ENCODE measurements around the gene NCMAP. TPM values are rescaled to one million over a fixed set of nuclear protein-coding genes. Genes with fewer than 3 reads are reported as not detected.

Gene NCMAP
- total RNA-seq, 2 experiments from 2014 or later: 0.11 to 0.20 TPM

- H3K27ac Mint-ChIP-seq: no peak overlapping the region
- POLR2A ChIA-PET: interaction anchor here (1.5 kb wide), 1 partner anchor 20 kb away, joined by 3 read pairs; no protein-coding TSS in a partner anchor
- no peak overlapping the region for H3K4me3 Mint-ChIP-seq
- DNase-seq (no peak), ATAC-seq (no peak)
- no peaks in the 10 kb centered on the region for H3K9me3 Mint-ChIP-seq
- no peaks in the 10 kb centered on the region for H3K27me3 Mint-ChIP-seq
- peaks cover 8% of the 10 kb centered on the region for H3K4me1 Mint-ChIP-seq (ENCODE audit: low read depth)
- no peak for TF ChIP-seq CTCF (IDR thresholded peaks at IDR 0.05)
- intact Hi-C loops (cut with micrococcal nuclease): loop anchor here (5.0 kb wide), 2 partner anchors 44 to 169 kb away; partner anchors contain the start of gene NIPAL3
- CTCF ChIA-PET: interaction anchor here (0.6 to 3.1 kb wide), 30 partner anchors 8 to 436 kb away, joined by 3 to 67 read pairs (median 8); partner anchors contain the start of genes NIPAL3 and STPG1
- no peaks in the 10 kb centered on the region for H3K36me3 Mint-ChIP-seq (ENCODE audit: low read depth)
Measured at GRCh38 chr1:24586119-24586518, 30.2 kb downstream of the NCMAP start.

GRCh38 chr1:24586970-24587820 lies 31.3 kb downstream of the NCMAP start:
- ATAC-seq (peak; percentile 98), DNase-seq (peak; percentile 70)
- no peak overlapping the region for H3K4me3 Mint-ChIP-seq
- H3K27me3 Mint-ChIP-seq: no peaks in the 10 kb centered on the region
- peak overlapping the region; percentile 78 for H3K27ac Mint-ChIP-seq
- ChIA-PET POLR2A (interaction anchor here (0.7 to 1.5 kb wide), 5 partner anchors 14 to 120 kb away, joined by 3 to 5 read pairs (median 3); no protein-coding TSS in a partner anchor), CTCF (interaction anchor here (0.6 to 3.1 kb wide), 78 partner anchors 9 to 475 kb away, joined by 3 to 67 read pairs (median 5); partner anchors contain the start of genes MYOM3, NCMAP, NIPAL3 and RCAN3)
- no peaks in the 10 kb centered on the region for H3K9me3 Mint-ChIP-seq
- intact Hi-C loops (cut with micrococcal nuclease): loop anchor here (5.0 kb wide), 2 partner anchors 45 to 170 kb away; partner anchors contain the start of gene NIPAL3
- peak; percentile 71 for TF ChIP-seq CTCF (IDR thresholded peaks at IDR 0.05)
- H3K4me1 Mint-ChIP-seq (ENCODE audit: low read depth): peaks cover 8% of the 10 kb centered on the region
- no peaks in the 10 kb centered on the region for H3K36me3 Mint-ChIP-seq (ENCODE audit: low read depth)

- intact Hi-C loops (cut with micrococcal nuclease): loop anchor here (5.0 kb wide), 2 partner anchors 46 to 171 kb away; partner anchors contain the start of gene NIPAL3
- ATAC-seq: no peak
- POLR2A ChIA-PET: no interaction called here
- no peak overlapping the region for H3K27ac Mint-ChIP-seq
- H3K4me1 Mint-ChIP-seq (ENCODE audit: low read depth): peaks cover 8% of the 10 kb centered on the region
- CTCF ChIA-PET: interaction anchor here (1.8 to 2.9 kb wide), 8 partner anchors 15 to 389 kb away, joined by 5 to 67 read pairs (median 19); partner anchors contain the start of genes NIPAL3 and RCAN3
- H3K4me3 Mint-ChIP-seq: no peak overlapping the region
- H3K9me3 Mint-ChIP-seq: no peaks in the 10 kb centered on the region
- no peak for TF ChIP-seq CTCF (IDR thresholded peaks at IDR 0.05)
- no peaks in the 10 kb centered on the region for H3K36me3 Mint-ChIP-seq (ENCODE audit: low read depth)
- DNase-seq: no peak
- no peaks in the 10 kb centered on the region for H3K27me3 Mint-ChIP-seq
Measured at GRCh38 chr1:24588573-24588972, 32.7 kb downstream of the NCMAP start.

DNA sequence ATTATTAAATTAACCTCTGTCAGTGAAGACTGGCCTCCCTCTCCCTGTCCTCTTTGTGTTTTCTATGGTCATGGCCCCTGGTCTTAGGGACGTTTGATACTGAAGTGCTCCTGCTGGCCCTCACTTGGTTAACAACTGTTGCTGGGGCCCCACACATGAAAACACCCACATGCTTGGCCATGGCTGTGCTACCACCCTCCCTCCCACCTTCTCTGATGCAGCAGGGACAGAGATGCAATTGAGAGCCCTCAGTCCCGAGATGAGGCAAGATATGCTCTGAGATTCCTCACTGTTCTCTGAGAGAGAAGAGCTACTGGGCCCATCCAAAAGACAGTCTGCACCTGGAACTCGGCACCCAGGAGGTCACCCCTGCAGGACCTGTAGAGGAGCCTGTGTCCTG lies 33.3 kb downstream of the NCMAP start:
- no peak for DNase-seq
- no peak overlapping the region for H3K4me3 Mint-ChIP-seq
- TF ChIP-seq CTCF (IDR thresholded peaks at IDR 0.05): no peak
- peaks cover 8% of the 10 kb centered on the region for H3K4me1 Mint-ChIP-seq (ENCODE audit: low read depth)
- H3K36me3 Mint-ChIP-seq (ENCODE audit: low read depth): no peaks in the 10 kb centered on the region
- intact Hi-C loops (cut with micrococcal nuclease): loop anchor here (5.0 kb wide), 2 partner anchors 47 to 172 kb away; partner anchors contain the start of gene NIPAL3
- no peak for ATAC-seq
- H3K9me3 Mint-ChIP-seq: no peaks in the 10 kb centered on the region
- ChIA-PET POLR2A (no interaction called here), CTCF (interaction anchor here (1.1 to 1.9 kb wide), 2 partner anchors 47 to 174 kb away, joined by 3 to 6 read pairs; partner anchors contain the start of gene NIPAL3)
- no peak overlapping the region for H3K27ac Mint-ChIP-seq
- H3K27me3 Mint-ChIP-seq: no peaks in the 10 kb centered on the region

Measured in activated CD8-positive, alpha-beta T cell treated with anti-CD3 and anti-CD28 coated beads for 36 hours (primary cell).